NCI-H345 treated with DMSO at 0.1 percent for 48 hours (cell line): Measurements from ENCODE around the gene ARHGAP19.

Experiments used
- DNase-seq: peaks from one replicate; lab custom pipeline; 2025; ENCODE audit not compliant: unreplicated experiment; lab: John Stamatoyannopoulos, UW

The ARHGAP19 gene

GRCh38 chr10:97292097-97292861, at the start of gene ARHGAP19:
Gene ARHGAP19 (minus strand): TSS chr10:97292637. CDS start chr10:97292627, 10 bp downstream.
- peak; percentile 90 for DNase-seq

DNA sequence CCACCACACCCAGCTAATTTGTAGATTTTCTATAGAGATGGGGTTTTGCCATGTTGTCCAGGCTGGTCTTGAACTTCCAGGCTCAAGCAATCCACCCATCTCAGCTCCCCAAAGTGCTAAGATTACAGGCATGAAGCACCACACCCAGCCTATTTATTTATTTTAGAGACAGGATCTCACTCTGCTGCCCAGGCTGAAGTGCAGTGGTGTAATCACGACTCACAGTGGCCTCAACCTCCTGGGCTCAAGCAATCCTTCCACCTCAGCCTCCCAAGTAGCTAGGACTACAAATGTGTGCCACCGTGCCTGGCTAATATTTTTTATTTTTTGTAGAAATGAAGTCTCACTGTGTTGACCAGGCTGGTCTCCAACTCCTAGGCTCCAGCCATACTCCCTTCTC, 49.0 kb upstream of the ARHGAP19 start:
- DNase-seq: no peak

- DNase-seq: no peak
Measured at GRCh38 chr10:97338041-97338440, 45.6 kb upstream of the ARHGAP19 start.

DNA sequence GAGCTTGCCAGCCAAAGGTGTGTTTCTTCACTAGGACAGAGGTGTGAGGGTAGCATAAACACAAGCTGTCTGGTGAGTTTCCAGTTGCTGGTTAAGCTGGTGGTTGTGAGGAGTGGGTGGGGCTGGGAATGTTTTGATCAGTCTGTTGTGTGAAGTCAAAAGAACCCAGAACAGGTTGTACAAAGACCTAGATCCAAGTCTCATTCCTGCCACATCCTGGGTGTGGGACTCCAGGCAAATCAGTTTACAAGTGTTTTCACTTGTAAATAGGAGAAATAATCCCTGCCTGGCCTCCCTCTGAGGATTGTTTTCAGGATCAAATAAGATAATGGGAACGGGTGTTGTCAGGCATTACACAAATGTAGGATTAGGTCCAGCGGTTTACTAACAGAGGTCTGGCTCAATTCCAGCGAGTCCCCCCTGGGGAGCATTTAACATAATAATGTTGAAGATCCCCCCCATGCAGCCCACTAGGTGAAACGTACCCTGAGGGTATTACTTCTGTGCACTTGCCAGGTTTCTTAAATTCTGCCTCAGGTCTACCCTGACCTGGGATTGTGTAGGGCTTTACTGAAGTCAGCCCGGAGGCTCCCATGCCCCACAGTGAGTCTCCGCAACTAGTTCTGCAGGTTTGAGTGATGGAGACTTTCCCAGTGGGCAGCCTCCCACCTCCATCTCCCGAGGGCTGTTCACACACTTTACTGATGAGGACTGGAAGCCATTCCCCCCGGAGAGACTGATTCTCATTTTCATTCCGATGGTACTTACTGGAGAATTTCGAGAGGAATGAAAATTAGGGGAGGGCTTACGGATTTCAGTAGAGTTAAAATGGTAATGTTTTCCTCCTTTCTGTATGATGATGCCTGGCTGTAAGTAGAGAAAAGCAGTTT, 44.8 kb upstream of the ARHGAP19 start:
- DNase-seq: no peak

- DNase-seq: no peak
Measured at GRCh38 chr10:97336446-97336845, 44.0 kb upstream of the ARHGAP19 start.

DNA sequence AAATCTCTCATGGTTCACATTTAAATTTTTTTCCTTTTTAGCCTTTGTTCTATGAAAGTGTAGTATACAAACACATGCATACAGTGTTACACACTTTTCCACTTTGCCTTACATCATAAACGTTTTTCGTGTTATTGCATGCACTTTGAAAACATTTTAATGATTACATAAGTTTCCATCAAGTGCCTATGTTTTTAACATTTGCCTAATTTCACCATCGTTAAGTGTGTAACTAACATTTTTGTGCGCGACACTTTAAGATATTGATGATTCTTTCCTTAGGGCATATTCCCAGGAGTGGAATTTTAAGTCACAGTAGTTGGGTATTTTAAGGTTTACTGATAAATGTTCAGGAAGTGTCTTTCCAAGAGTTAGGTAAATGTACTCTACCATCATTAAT, 43.6 kb upstream of the ARHGAP19 start:
- no peak for DNase-seq

GRCh38 chr10:97335188-97335619, 42.8 kb upstream of the ARHGAP19 start:
- DNase-seq: no peak

- peak; percentile 50 for DNase-seq
Measured at GRCh38 chr10:97334370-97335175, 42.1 kb upstream of the ARHGAP19 start, which contains the start of gene FRAT2. Gene FRAT2 (minus strand): TSS chr10:97334729. CDS start chr10:97334572, 157 bp downstream.

GRCh38 chr10:97333601-97334369, 41.3 kb upstream of the ARHGAP19 start:
- no peak for DNase-seq

GRCh38 chr10:97333351-97333600, 40.8 kb upstream of the ARHGAP19 start:
- DNase-seq: no peak

DNA sequence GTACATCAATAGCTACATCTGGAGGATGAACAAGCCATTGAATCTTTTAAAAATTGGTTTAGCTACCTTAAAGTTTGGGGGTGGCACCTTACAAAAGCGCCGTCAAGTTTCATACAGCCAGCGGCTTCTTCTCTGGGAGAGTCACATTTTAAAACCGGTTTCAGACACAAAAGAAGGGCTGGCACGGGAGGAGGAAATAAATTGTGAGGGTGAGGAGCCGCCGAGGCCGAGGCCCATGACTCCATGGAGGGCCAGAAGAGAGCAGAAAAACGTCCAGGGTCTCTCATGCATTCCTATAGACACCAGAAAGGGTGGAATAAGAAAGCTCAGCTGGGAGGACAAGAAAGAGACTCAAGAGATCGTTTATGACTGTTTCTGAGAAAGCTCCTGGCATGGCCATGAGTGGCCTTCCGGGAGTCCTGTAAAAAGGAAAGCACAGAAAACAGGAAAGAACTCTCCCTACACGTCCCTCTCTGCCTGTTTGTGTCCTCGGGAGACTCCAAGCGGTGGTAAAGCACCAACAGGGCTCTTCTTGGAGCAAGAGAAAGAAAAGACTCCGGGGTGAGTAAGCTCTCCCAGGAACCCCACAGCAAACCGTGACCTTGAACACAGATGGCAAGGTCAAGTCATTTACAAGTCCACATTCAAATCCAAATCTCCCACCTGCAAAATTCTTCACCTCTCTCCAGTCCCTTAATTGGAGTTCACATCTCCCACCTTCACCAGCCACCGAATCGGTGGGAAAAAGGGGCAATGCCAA, 40.3 kb upstream of the ARHGAP19 start:
- no peak for DNase-seq

- no peak for DNase-seq
Measured at GRCh38 chr10:97331153-97331703, 38.8 kb upstream of the ARHGAP19 start.

- DNase-seq: no peak
Measured at GRCh38 chr10:97329766-97330165, 37.3 kb upstream of the ARHGAP19 start.

- no peak for DNase-seq
Measured at GRCh38 chr10:97328646-97329453, 36.4 kb upstream of the ARHGAP19 start.

DNA sequence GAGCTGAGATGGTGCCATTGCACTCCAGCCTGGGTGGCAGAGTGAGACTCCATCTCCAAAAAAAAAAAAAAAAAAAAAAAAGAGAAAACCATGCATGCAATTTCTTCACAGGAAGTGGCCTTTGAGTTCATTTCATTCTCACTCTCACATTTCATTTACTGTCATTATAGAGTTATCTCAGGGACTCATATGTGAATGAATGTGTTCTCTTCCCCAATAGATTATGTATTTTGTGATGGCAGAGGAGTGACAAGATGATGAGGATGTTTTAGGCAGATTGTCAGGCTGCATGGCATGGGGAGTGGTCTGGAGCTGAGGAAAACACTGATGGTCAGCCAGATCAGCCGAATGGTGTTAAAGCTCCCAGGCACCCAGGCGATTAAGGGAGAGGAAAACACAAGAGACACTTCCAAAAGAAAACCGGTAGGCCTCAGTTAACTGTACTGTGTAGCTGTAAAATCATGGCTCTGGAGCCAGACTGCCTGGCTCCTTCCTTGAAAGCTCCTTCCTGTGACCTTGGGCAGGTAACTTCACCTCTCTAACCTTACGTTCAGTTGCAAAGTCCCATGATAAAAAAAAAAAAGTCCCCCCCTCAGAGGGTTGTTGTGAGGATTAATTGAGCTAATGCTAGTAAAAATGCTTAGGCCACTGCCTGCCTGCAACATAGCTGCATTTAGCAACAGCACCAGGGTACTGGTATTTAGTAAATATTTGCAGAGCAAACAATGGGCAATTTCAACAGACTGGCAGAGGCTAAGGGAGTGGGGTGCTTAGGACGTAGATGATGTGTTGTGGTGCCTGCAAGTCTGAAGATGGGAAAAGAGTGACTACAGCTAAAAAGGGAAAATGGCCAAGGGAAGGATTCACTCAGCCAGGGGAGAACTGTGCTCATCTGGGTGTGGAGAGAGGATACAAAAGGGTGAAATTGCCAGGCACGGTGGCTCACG, 35.2 kb upstream of the ARHGAP19 start:
- no peak for DNase-seq

GRCh38 chr10:97325754-97326153, 33.3 kb upstream of the ARHGAP19 start:
- no peak for DNase-seq

- no peak for DNase-seq
Measured at GRCh38 chr10:97323501-97323900, 31.1 kb upstream of the ARHGAP19 start.

GRCh38 chr10:97321804-97322190, 29.4 kb upstream of the ARHGAP19 start:
- no peak for DNase-seq
